ENCODE results near the gene RAD51C. TPM values are rescaled to one million over a fixed set of nuclear protein-coding genes. Genes with fewer than 3 reads are reported as not detected.
A peak's percentile ranks its signal among the peaks of the same experiment; 100 is the strongest.
"Not testable (repeated sequence)": the region's sequence is repeated elsewhere in the genome, so short reads cannot be mapped to it uniquely, and the experiment has no call there.

RAD51C gene
- polyA plus RNA-seq, 12 donors: 24.0 to 42.1 (median 33.7) TPM; not detected in 1

DNA sequence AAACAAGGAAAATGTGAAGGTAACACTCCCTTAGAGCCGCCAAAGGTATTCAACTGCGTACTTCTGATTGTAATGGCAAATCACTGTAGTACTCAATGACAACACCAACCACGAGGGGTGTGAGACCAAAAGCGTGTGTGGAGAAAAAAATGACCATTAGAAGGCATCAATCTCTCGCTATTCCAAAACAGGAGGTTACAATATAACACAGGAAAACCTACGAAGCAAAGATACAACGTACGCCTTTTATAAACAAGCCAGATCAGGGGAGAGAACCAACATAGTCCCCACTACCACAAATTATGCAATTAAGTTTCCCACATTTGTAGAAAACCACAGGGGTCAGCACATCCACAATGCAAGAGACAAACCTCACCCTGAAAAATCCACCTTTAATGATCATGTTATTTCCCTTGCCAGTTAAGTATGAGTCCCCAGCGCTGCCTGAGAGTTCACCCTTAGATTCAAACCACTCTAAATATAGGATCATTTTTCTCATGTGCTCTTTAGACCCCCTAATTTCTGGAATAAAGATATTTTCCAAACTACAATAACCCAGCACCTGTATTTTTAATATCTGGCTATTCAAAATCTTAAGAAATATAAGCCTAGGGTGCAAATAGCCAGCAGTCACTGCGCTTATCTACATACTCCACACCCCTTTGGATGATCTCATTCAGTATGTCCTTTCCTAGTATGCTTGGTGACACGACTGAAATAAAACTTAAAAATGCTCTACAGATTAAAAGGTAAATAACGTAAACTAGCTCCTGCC, 13.0 kb upstream of the RAD51C start:
- DNase-seq: no peak

DNA sequence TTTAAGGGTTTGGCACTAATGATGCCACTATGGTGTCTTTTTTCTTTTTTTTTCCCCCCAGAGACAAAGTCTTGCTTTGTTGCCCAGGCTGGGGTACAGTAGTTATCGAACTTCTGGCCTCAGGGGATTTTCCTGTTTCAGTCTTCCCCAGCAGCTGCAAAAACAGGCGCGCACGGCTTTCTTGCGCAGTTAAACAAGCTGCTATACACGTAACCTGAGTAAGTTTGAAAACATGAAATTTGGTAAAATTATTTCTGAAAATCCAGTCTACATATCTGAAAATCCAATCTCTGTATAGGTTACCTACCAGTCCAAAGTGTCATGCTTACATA, 12.4 kb upstream of the RAD51C start:
- no peak for DNase-seq

DNA sequence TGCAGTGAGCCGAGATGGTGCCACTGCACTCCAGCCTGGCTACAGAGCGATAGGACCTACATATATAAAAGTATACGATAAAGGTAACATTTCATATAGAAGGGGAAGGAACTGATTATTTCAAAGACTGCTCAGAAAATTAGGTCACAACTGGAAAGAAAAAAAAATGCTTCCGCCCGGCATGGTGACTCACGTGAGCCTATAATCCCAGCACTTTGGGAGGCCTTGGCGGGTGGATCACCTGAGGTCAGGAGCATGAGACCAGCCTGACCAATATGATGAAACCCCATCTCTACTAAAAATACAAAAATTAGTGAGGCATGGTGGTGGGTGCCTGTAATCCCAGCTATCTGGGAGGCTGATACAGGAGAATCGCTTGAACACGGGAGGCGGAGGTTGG, 8.4 kb upstream of the RAD51C start:
- DNase-seq: no peak

DNA sequence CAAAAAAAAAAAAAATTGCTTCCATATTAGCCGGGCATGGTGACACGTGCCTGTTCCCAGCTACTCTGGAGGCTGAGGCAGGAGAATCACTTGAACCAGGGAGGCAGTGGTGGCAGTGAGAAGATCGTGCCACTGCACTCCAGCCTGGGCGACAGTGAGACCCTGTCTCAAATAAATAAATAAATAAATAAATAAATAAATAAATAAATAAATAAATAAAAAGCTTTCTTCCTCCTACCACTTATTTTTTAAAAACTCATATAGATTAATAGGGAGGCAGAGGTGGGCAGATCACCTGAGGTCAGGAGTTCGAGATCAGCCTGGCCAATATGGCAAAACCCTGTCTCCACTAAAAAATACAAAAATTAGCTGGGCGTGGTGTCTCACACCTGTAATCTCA, 7.9 kb upstream of the RAD51C start:
- DNase-seq: not testable (repeated sequence)

DNA sequence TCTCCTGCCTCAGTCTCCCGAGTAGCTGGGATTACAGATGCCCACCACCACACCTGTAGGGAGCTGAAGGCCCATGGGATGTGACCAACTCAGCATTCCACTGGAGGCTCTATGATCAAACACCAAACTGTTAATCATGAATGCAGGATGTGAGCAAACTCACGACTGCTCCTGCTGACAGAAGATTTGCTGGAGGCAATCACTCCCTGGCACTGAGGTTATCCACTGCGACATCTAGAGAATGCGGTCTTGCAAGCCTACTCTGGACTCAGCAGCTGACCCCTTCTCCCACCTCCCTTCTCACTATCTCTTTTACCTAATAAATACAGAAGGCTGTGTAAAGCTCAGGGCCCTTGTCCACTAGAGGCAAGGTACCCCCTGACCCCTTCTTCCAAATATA, 5.4 kb upstream of the RAD51C start:
- no peak for DNase-seq

DNA sequence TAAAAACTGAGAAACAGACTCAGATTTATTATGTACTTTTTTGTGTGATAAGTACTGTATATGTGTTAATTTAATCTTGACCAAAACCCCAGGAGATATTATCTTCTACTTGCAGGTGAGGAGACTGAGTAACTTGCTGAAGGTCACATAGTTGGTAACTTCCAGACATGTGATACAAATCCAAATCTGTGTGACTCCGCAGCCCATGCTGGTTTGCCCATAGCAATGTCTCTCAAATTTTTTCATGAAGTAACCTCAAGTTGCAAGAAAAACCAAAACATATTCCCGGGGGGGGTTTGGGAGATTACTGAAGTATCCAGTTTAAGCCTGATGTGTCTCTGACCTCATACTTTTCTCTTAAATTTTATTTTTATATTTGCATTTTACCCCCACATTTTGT, 3.9 kb upstream of the RAD51C start:
- DNase-seq: no peak

DNA sequence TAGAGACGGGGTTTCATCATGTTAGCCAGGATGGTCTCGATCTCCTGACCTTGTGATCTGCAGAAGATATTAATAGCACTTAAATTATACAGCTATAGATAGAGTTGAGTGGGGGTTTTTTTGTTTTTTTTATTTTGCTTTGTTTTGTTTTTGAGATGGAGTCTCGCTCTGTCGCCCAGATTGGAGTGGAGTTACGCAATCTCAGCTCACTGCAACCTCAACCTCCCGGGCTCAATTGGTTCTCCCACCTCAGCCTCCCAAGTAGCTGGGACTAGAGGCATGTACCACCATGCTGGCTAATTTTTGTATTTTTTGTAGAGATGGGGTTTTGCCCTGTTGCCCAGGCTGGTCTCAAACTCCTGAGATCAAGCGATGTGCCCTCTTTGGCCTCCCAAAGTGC, 2.4 kb upstream of the RAD51C start:
- DNase-seq: not testable (repeated sequence)

DNA sequence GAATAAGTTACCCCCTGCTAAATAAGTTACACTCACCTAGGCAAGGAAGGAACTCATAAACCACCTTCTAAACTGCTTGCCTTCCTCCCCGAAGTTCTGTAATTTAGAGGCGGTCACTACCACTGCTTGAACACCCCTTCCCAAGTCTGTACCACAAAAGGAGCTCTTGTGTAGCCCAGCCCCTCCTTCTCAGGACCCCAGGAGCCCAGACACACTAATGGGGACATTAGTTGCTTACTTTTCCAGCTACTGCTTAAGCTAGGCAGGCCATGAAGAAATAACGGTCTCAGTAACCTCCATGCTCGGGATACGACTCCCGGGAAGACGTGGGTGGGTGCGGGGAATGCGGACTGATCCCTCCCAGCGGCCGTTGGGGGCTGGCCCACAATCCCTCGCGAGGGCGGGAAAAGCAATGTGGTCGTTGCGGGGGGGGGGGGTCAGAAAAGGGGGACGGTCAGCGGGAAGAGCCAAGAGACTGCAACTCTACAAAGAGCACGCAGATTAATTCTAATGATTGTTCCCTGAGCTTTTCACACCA, 632 bp upstream of the RAD51C start, which contains the start of gene TEX14:
Gene TEX14 (minus strand): TSS at position 345 of the 538 bp plus-strand sequence. CDS start 40,044 bp downstream, outside the sequence.
- no peak for DNase-seq

DNA sequence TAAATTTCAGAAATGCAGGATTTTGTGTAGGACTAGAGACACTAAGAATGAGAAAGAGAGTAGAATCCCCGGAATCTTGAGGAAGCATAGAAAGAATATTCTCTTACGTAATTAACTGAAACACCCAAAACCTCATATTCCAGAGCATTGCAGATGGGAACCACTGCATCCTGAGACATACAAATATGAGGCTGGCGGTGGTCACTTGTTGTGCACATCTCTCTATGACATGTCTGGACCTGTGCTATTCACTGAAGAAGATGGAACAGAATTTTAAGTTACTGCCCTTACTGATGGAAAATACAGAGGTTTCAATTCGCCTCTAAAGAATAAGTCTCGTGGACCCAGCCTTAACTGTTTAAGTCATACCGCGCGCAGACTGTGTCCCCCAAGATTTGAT, 806 bp downstream of the RAD51C start:
- DNase-seq: no peak

DNA sequence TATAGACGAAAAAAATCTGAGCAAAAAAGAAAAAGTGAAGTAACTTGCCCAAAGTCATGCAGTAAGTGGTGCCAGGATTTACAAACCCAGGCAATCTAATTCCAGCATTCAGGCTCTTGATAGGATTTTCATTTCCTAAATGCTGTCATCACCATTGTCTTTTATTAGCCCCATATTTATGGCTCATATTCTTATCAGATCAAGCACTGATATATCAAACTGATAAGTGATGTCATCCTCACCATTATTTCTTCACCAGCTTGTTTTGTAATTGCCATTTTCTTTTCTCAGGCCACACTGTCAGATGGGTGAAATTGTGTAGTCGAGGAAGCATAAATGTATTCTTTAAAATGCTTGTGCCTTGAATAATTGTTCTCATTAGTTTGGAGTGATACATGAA, 1.3 kb downstream of the RAD51C start:
- DNase-seq: no peak

DNA sequence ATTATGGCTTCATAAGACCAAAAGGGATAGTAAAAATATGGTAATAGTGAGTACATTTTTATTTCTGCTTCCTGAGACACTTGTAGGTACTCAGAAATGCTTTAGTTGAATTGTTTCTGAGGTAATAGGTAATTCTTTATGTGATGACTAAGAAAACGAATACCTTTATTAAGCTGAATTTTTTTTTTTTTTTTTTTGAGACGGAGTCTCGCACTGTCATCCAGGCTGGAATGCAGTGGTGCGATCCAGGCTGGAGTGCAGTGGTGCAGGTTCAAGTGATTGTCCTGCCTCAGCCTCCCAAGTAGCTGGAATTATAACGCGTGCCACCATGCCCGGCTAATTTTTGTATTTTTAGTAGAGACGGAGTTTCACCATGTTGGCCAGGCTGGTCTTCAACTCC, 1.9 kb downstream of the RAD51C start:
- no peak for DNase-seq

DNA sequence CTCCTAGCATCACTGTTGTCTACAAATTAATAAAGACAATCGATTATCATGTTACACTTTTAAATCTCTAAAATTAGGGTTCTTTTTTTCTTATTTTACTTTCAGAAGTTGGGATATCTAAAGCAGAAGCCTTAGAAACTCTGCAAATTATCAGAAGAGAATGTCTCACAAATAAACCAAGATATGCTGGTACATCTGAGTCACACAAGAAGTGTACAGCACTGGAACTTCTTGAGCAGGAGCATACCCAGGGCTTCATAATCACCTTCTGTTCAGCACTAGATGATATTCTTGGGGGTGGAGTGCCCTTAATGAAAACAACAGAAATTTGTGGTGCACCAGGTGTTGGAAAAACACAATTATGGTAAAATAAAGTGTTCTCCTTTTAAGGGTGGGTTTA, 2.4 kb downstream of the RAD51C start:
- no peak for DNase-seq

DNA sequence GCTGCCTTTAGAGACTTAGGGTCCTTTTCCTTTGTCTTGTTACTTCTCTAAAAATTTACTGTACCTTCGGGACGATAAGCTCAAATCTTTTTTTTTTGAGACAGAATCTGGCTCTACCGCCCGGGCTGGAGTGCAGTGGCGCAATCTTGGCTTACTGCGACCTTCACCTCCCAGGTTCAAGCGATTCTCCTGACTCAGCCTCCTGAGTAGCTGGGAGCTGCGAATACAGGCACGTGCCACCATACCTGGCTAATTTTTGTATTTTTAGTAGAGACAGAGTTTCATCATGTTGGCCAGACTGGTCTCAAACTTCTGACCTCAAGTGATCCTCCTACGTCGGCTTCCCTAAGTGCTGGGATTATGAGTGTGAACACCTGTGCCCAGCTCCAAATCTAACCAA, 7.4 kb downstream of the RAD51C start:
- DNase-seq: no peak

DNA sequence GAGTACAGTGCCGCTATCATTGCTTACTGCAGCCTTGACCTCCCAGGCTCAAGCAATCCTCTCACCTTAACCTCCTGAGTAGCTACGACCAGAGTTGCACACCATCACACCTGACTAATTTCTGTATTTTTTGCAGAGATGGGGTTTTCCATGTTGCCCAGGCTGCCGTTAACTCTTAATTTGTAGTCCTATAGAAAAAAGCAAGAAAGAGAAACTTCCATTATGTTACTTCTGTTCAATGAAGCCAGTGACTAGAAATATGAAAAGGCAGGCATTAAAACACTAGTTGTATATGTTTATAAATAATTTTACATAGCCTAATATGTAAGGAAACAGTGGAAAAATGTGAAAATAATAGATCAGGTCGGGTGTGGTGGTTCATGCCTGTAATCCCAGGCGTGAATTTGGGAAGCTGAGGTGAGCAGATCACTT, 9.7 kb downstream of the RAD51C start:
- DNase-seq: no peak

DNA sequence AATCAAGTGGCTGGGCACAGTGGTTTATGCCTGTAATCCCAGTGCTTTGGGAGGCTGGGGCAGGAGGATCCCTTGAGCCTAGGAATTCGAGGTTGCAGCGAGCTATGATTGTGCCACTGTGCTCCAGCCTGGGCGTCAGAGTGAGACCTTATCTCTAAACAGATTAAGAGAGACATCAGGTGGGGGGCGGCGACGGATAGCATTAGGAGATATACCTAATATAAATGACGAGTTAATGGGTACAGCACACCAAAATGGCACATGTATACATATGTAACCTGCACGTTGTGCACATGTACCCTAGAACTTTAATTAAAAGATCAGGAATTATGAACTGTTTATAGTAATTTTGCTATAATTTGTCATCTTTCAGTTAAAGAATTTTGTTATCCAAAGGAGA, 10.3 kb downstream of the RAD51C start:
- DNase-seq: no peak

DNA sequence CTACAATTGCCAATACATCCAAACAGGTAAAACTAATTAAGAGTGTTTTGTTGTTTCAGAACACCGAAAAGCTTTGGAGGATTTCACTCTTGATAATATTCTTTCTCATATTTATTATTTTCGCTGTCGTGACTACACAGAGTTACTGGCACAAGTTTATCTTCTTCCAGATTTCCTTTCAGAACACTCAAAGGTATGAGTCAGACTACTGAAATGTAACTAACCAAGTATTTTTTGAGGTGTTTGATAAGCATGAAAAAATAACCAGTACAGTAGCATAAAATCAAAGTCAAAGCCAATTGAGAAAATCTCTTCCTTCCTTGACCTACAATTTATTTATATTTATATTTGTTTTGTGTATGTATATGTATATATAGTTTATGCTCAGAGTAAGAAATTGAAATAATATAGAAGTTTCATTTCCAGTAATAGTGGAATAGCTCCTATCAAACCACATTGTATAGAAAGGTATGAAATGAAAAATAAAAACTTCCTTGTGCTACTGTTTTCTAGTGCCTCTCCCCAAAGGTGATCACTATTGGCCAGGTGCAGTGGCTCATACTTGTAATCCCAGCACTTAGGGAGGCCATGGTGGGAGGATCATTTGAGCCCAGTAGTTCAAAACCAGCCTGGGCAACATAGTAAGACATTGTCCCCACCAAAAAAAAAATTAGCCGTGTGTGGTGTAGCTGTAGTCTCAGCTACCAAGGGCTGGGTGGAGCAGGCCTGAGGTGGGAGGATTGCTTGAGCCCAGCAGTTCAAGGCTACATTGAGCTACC, 10.9 kb downstream of the RAD51C start:
- DNase-seq: no peak

DNA sequence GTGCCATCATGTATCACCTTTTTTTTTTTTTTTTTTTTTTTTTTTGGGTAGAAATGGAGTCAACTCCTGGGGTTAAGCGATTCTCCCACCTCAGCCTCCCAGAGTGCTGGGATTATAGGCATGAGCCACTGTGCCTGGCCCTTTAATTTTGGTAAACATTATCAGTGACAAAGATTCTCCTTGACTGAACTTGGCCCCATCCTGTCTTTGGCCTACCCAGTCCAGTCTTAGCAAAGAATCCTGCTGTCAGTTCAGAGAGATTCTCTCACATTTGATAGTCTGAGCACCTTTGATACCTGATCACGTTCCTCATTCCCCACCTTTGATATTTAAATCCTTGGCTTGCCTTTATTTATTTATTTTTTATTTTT, 11.5 kb downstream of the RAD51C start:
- no peak for DNase-seq

DNA sequence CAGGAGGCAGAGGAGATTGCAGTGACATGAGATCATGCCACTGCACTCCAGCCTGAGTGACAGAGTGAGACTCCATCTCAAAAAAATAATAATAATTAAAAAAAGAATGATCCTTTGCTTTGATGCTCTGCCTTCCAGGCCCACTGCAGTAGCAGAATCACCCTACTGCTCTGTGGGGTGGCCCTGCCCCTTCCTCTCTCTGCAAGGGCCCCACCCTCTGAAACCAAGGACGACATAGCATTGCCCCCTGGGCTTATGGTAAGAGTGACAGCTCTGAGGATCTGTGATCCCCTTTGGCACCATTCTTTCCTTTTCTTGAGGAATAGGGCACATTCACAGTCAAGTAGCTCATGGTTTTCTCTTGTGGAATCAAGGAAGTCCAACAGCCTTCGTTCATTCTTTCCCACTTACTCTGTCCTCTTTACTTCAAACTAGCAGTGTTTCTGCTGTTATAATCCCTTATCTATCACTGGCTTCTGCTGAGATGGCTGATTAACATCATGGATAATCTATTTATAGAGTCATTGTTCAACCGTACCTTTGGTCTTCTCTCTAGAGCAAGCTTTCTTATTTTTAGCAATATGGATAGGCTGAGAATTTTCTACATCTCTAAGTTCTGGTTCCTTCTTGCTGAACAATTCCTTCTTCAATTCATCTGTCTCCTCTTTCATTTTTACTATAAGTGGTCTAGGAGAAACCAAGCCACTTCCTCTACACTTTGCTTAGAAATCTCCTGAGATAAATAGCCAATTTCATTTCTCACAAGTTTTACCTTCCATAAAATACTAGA, 14.1 kb downstream of the RAD51C start:
- no peak for DNase-seq

DNA sequence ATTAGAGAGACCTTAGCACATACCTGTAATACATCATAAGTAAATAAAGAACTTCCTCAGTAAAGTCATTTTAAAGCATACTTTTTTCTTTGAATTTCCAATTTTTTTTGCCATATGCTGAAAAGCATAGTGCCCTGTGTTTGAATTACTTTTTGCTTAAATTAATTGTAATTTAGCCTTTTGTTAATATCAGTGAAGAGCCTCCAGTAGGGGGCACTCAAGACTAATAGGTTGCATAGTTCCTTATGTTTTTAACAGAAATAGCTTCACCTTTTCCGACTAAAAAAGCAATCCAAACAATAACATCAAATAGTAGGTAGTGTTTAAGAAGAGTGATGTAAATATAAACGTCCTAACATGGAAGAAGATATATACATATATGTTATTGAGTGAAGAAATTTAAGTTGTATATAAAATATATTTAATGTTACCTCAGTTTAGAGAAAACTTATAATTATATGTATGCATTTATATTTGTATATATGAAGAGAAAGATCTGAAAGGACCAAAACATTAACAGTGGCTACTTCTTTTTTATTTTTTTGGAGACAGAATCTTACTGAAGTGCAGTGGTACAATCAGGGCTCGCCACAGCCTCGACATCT, 18.6 kb downstream of the RAD51C start:
- DNase-seq: peak; percentile 36

DNA sequence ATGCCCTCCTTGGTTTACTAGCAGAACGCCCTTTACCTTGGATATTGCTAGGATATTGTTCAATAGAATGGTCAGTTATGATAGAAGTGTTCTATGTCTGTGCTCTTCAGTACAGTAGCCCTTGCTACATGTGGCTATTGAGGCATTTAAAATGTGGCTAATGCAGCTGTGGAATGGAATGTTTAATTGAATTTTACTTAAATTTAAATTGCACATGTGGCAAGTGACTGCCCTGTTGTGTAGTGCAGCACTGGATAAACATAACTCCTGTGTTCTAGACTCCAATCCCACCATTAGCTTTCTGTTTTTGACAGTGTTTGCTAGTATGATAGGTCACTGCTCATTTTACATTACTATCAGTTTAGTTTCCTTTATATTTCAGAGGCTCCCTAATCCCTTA, 29.9 kb downstream of the RAD51C start:
- DNase-seq: no peak

DNA sequence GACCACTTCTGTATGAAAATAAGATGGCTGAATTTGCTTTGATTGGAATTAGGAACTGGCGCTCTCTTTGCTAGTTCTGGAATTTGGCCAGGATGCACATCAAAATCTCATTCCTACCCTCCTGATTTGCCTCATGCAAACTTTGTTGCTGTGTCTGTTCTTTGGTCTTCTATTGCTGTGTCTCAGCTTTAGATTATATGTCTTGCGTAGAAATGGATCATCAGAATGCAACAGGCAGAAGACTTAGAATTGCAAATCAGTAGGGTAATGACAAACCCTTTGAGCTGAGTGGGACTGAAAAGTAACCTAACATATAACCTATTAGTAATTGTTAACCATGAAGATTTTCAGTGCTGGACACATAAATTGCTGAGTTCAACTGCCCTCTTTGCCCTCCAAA, 30.3 kb downstream of the RAD51C start:
- no peak for DNase-seq

DNA sequence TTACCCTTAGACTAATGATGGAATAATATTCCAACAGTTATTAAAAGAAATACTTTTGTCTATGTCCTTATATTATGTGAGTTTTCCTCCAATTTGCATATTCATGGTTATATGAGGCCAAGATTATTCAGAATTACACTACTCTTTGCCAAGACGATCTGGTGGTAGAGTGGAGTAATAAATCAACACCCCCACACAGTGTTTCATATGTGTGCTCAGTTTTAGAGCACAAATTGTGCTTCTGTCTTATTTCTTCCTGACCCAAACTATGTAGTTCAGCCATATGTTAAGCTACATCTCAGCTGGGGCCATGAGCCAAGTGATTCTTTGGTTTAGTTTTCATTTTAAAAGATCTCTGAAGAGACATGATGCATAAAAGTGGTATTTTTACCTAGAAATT, 36.4 kb downstream of the RAD51C start:
- no peak for DNase-seq

Measured in muscle of arm (tissue), 12 donors.